Fibroblast of mammary gland (primary cell): ENCODE data around the gene COLEC11.
"Not testable (repeated sequence)": the region's sequence is repeated elsewhere in the genome, so short reads cannot be mapped to it uniquely, and the experiment has no call there.

Experiments
- DNase-seq: peaks from one replicate; pipeline ENCODE4 v3.0.0-alpha.2; 2010; ENCODE audit warnings: low read depth
- H3K4me3 ChIP-seq: 2 replicates; pipeline ENCODE4 v1.5.1; 2011; ENCODE audit warnings: low read depth, mild to moderate bottlenecking, low read length, moderate library complexity; ENCODE audit not compliant: control insufficient read depth
- TF ChIP-seq, protein P1 (sequence below): conservative IDR thresholded peaks from 2 replicates; pipeline ENCODE4 v1.5.1; 2011; ENCODE audit warnings: low read depth, low read length, inconsistent platforms; ENCODE audit not compliant: control insufficient read depth, insufficient read depth

Gene COLEC11

GRCh38 chr2:3617198-3617890, 22.4 kb downstream of the COLEC11 start:
- no peak for DNase-seq
- TF ChIP-seq, protein P1, sequence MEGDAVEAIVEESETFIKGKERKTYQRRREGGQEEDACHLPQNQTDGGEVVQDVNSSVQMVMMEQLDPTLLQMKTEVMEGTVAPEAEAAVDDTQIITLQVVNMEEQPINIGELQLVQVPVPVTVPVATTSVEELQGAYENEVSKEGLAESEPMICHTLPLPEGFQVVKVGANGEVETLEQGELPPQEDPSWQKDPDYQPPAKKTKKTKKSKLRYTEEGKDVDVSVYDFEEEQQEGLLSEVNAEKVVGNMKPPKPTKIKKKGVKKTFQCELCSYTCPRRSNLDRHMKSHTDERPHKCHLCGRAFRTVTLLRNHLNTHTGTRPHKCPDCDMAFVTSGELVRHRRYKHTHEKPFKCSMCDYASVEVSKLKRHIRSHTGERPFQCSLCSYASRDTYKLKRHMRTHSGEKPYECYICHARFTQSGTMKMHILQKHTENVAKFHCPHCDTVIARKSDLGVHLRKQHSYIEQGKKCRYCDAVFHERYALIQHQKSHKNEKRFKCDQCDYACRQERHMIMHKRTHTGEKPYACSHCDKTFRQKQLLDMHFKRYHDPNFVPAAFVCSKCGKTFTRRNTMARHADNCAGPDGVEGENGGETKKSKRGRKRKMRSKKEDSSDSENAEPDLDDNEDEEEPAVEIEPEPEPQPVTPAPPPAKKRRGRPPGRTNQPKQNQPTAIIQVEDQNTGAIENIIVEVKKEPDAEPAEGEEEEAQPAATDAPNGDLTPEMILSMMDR = no peak
- no peak overlapping the region for H3K4me3 ChIP-seq

DNA sequence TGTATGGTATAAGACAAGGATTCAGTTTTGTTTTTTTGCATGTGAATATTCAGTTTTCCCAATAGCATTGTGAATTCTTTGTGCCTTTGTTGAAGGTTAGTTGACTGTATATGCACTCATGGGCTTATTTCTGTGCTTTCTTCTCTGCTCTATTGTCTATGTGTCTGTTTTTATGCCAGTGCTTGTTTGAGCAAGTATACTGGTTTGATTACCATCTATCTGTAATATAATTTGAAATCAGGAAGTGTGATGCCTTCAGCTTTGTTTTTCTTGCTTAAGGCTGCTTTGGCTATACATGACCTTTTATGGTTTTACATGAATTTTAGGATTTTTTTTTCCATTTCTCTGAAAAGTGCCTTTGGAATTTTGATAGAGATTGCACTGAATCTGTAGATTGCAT, 23.5 kb downstream of the COLEC11 start:
- H3K4me3 ChIP-seq = no peak overlapping the region
- no peak for DNase-seq
- TF ChIP-seq, protein P1 = no peak

DNA sequence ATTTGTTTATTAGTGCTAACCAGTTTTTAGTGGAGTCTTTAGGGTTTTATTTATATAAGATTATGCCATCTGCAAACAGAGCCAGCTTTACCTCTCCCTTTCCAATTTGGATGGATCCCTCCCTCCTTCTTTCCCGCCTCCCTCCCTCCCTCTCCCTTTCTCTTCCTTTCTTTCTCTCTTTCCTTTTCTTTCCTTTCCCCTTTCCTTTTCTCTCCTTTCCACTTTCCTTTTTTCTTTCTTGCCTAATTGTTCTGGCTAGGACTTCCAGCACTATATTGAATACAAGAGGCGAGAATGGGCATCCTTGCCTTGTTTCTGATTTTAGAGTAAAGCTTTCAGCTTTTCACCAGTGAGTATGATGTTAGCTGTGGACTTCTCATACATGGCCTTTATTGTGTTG, 24.1 kb downstream of the COLEC11 start:
- TF ChIP-seq, protein P1 = no peak
- no peak for DNase-seq
- no peak overlapping the region for H3K4me3 ChIP-seq

DNA sequence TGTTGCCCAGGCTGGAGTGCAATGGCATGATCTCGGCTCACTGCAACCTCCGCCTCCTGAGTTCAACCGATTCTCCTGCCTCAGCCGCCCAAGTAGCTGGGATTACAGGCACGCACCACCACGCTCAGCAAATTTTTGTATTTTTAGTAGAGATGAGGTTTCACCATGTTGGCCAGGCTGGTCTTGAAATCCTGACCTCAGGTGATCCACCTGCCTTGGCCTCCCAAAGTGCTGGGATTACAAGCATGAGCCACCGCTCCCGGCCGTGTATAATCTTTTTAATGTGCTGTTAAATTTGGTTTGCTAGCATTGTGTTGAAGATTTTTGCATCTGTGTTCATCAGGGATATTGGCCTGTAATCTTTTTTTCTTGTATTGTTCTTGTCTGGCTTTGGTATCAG, 24.7 kb downstream of the COLEC11 start:
- not testable (repeated sequence) for H3K4me3 ChIP-seq, DNase-seq

DNA sequence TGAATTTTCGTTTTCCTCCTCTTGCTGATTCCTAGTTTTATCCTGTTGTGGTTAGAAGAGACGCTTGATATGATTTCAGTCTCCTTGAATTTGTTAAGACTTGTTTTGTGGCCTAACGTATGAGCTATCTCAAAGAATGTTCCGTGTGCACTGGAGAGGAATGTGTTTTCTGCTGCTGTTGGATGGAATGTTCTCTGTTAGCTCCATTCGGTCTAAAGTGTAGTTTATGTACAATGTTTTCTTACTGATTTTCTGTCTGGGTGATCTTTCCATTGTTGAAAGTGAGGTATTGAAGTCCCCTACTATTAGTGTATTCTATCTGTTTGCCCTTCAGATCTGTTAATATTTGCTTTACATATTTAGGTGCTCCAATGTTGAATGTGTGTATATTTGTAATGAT, 25.9 kb downstream of the COLEC11 start:
- TF ChIP-seq, protein P1 = no peak
- H3K4me3 ChIP-seq = no peak overlapping the region
- DNase-seq = no peak

DNA sequence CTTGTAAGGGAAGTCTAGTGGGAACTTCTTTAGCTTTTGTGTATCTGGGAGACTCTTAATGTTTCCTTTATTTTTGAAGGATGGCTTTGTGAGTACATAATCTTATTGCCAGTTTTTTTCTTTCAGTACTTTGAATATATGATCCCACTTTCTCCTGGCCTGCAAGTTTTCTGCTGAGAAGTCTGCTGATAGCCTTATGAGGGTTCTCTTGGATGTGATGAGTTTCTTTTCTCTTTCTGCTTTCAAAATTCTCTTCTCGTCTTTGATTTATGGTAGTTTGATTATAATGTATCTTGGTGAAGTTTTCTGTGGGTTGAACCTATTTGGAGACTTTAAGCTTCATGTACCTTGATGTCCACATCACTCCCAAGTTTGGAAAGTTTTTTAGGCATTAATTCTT, 28.1 kb downstream of the COLEC11 start:
- H3K4me3 ChIP-seq = no peak overlapping the region
- TF ChIP-seq, protein P1 = no peak
- DNase-seq = no peak

GRCh38 chr2:3624059-3624794, 29.3 kb downstream of the COLEC11 start:
- H3K4me3 ChIP-seq = no peak overlapping the region
- DNase-seq = no peak
- TF ChIP-seq, protein P1 = no peak
